Activated T-cell treated with anti-CD3 and anti-CD28 coated beads for 1 hour (primary cell): ENCODE data around the gene ZFPL1.
"Not testable (repeated sequence)": the region's sequence is repeated elsewhere in the genome, so short reads cannot be mapped to it uniquely, and the experiment has no call there.

ENCODE experiments used
- DNase-seq: peaks from one replicate; pipeline ENCODE4 v3.0.0-alpha.2; 2020; ENCODE audit warnings: low read depth

The ZFPL1 gene

DNA sequence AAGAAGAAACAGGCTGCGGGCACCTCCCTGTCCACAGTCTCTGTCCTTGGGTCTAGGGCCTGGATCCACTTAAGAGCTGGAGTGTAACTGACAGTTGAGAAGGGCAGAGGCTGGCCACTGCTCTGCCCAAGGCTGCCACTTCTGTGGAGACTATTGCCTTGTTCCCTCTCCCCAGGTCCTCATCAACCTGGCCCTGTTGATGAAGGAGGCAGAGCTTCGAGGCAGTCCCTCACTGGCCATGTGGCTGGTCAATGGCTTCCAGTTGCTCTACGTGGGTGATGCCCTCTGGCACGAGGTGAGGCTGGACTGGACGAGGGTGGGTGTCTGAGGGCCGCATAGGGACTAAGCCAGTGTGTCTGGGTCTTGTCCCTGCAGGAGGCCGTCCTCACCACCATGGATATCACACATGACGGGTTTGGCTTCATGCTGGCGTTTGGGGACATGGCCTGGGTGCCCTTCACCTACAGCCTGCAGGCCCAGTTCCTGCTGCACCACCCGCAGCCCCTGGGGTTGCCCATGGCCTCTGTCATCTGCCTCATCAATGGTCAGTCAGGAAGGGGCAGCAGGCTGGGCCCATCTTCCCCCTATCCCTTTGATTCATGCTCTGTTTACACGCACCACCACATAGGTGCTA is 30.6 kb downstream of the ZFPL1 start:
- no peak for DNase-seq

DNA sequence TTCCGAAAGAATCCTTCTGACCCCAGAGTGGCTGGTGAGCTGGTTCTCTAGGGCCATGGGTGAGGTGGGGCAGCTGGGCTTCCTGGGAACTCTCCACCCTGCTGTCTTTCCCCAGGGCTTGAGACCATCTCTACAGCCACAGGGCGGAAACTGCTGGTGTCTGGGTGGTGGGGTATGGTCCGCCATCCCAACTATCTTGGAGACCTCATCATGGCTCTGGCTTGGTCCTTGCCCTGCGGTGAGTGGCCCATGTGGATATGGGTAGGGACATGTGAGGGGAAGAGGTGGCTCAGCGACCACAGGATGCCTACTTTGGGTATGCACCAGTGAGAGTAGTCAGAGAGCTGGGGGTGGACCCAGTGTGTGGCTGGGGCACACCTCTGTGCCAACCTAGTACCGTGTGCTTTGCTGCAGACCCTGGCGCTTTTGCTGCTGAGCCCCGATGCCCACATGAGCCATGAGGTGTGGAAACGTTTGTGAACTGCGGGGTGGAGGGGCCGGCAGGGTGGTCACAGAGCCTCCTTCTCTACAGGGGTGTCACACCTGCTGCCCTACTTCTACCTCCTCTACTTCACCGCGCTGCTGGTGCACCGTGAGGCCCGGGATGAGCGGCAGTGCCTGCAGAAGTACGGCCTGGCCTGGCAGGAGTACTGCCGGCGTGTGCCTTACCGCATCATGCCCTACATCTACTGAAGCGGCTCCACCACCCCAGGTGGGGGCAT is 31.5 kb downstream of the ZFPL1 start:
- DNase-seq, result no peak

DNA sequence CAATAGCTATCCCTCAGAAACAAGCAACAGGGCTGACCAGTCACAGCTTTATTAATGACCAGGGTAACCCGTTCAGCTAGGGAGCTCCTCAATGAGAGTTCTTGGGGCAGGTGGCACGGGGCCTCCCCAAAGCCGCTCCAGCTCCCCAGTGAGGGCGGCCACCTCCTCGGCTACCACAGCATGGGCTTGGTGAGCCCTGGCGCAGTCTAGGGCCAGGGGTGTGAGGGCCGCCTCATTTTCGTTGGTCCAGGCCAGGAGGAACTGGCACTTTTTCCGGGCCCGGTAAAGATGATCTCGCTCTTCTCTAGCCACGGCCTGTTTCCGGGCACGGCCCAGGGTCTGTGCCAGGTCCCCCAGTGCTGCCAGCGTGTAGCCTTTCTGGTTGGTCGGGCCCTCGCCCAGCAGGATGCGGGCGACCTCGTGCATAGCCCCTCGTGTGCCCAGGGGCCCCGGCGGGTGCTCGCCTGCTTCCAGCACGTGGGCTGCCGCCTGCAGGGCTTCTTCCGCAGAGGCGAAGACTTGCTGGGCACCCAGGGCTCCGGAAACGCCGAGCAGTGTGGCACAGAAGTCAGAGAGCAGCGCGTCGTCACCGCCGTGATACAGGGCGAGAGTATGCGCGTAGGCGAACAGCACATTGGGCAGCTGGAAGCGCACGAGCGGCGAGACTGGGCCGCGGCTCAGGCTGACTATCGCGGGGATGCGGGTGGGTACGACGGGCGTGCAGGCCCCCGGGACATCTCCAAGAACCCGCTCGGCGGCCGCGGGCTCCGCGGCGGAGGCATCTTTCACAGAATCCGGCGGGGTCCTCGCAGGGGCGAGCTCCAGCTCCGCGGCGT is 32.6 kb downstream of the ZFPL1 start:
- peak; percentile 33 for DNase-seq

DNA sequence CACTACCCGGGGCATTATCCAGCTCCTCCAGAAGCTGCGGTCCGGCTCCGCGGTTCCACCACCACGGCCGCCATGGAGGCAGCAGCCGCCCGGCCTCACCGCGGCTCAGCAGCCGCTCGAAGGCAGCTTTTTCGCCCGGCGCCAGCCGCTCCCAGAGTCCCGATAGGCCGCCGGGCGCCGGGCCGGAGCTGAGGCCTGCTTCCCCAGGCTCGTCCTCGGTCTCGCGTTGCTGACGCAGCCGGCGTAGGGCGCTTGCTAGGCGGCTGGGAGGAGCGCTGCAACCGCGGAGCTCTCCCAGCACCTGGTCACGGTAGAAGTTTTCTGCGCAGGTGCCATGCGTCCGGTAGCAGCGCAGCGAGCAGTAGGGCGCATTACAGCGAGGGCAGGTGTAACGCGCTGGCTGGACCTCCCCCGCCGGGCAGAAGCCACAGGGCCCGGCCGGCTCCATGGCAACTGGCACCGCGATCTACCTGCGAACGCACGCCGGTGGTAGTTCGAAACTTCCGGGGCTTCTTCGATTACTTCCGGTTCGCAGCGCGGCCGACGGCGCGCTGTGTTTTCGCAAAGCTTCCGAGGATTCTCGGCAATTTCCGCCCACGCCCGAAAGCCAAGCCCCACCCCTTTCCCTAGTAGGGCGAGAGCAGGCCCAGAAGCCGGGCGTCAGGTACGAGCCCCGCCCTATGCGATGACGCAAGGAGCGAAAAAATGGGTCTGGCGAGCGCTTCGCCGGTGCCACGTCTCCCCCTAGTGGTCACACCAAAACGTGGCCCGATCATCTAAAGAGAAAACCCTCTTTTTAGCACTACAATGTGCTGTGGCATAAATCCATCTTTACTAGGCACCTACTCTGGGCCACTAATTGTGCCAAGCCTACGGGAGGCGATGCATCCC is 33.4 kb downstream of the ZFPL1 start, which contains the start of gene ZNHIT2:
ZNHIT2 (minus strand) TSS at position 496 of the 891 bp plus-strand sequence; CDS start at position 448, 48 bp downstream.
- DNase-seq, result peak; percentile 100

DNA sequence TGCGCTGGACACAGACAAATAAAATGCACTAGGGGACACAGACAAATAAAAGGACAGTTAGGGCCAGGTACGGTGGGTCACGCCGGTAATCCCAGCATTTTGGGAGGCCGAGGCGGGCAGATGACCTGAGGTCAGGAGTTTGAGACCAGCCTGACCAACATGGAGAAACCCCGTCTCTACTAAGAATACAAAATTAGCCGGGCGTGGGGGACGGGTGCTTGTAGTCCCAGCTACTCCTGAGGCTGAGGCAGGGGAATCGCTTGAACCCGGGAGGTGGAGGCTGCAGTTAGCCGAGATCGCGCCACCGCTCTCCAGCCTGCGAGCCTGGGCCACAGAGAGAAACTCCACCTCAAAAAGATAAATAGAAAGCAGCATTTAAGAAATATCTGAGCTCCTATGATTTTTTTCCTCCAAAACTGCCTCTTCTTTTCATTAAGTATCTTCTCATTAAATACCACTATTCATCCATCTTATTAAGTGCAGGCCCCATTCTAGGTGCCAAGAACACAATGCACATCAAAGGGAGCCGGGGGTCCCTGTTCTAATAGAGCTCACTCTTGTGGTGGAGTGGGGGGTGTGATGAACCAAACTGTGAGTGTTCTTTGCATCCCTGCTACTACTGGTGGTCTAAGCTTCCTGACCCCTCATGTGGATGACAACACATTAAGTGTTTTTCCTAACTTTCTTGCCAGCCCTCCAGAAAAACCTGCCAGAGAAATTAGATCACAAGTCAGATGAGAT is 34.2 kb downstream of the ZFPL1 start:
- no peak for DNase-seq

DNA sequence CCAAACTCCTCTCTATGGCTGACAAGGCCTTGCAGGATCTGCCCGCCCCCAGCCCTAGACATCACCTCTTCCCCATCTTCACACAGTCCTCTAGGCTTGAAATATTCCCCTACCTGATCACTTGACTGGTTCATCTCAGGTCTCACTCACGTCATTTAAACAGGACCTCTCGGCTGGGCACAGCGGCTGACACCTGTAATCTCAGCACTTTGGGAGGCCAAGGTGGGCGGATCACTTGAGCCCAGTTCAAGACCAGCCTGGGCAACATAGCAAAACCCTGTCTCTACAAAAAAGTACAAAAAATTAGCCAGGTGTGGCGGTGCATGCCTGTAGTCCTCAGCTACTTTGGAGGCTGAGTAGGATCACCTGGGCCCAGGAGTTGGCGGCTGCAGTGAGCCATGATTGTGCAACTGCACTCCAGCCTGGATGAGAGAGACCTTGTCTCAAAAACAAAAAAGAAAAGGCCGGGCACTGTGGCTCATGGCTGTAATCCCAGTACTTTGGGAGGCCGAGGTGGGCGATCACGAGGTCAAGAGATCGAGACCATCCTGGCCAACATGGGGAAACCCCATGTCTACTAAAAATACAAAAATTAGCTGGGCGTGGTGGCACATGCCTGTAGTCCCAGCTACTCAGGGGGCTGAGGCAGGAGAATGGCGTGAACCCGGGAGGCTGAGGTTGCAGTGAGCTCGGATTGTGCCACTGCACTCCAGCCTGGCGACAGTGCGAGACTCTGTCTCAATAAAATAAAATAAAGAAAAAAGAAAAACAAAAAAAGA is 35.1 kb downstream of the ZFPL1 start:
- DNase-seq, result not testable (repeated sequence)

DNA sequence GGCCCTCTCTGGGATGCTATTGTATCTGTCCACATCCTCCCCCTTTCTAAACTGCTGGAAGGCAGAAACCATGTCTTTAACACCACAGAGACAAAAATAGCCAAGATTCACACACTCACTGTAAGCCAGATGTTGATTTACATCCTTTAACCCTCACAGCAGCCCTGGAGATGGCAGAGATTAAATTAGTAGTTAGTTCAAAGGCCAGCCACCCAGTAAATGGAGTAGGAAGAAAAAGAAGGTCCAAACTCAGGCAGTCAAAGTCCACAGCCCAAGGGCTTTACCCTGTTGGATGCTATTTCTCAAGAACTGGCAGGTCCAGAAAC is 35.6 kb downstream of the ZFPL1 start:
- DNase-seq, result no peak

DNA sequence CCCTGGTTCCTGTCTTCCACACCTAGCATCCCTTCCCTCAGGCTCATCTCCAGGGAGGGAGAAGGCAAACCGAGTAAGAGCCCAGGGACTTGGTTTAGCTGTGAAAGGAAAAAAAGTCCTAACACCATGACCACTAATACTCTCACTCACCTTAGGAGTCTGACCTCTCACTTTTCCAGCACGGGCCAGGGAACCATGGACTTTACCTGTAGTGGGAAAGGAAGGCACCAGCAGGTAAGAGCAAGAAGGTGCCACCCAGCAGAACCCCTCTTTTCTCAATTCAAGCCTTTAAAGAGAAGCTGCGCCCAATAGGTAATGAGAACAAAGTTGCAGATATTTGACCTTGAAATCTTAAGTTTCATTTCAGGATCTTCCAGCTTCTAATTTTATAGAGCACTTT is 36.8 kb downstream of the ZFPL1 start:
- no peak for DNase-seq

DNA sequence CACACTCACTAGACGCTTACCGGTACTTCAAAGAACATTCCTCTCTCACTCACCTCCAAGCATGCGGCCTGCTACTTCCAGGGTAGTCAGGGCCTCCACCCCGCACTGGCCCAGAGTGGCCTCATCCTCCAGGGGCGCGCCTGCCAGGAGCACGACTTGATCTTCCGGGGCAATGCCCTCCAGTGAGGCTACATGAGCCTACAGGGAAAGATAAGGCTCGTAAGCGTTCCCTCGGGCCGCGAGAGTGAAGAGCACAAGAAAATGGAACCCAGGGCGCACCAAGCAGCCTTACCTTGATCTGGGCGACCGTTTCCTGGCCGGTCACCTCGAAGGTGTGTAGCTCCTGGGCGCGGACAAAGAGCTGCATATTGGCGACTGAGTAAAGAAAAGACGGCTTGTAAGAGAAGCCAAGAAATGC is 37.4 kb downstream of the ZFPL1 start:
- DNase-seq, result no peak

DNA sequence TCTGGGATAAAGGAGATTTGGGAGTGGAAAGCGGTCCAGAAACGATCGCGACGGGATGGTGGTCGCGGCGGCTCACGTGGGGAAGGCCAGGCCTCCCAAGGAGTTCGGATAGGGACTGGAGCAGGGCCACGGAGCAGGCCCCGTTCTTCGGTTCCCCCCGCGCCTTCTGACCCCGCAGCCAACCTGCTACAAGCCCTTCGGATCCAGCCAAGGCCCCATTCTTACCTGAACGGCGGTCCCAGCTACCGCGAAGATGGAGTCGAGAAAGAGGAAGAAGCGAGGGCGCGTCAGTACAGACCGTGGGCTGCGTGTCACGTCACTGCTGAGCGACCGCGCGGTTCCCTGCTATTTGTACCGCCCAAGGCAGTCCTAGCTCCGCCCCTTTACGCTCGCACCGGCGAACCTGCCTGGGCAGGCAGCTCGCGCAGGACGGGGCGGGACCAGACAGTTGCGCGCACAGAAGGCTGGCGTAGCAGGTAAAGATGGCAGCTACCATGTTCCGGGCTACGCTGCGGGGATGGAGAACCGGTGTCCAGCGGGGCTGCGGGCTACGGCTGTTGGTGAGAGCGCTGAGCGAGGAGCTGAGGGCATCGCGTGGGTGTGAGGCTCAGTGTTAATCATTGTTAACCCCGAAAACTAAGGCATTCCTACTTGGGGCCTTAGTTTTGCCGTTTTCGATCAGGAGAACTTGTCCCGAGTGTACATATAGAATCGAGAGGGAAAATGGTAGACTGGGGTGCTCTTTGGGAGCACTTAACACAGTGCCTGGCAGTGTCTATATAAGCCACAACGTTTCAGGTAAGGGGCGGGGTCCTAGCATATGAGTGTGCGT is 38.1 kb downstream of the ZFPL1 start, which contains the start of the genes FAU and MRPL49:
FAU (minus strand) TSS at position 270 of the 832 bp plus-strand sequence. CDS start 321 bp downstream, outside the sequence.
MRPL49 (plus strand) TSS at position 457 of the 832 bp plus-strand sequence; CDS start at position 483, 26 bp downstream.
- DNase-seq, result peak; percentile 97

DNA sequence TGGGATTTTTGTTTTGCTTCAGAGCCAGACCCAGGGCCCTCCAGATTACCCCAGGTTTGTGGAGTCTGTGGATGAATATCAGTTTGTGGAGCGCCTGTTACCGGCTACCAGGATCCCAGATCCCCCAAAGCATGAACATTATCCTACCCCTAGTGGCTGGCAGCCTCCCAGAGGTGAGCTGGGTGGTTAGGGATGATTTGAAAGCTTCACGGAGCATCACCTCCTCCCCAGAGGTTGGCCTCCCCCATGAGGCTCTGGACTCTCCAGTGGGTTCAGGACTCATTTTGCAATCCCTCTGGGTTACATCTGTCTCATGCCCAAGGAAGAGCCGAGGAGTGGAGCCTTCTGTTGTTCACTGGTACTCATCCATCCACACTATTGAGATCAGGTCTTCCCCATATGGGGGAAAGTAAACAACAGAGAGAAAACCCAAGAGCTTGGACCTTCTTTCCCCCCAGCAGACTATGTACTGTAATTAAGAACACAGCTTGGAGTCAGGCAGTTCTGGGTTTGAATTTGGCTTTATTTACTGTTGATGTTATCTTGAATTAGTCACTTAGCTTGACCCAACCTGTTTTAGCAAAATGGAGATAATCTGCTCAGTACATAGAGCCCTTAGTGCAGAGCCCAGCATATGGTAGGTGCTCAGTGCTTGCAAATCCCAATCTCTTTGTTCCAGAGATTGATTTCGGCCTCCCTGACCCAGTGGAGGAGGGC is 40.6 kb downstream of the ZFPL1 start:
- no peak for DNase-seq

DNA sequence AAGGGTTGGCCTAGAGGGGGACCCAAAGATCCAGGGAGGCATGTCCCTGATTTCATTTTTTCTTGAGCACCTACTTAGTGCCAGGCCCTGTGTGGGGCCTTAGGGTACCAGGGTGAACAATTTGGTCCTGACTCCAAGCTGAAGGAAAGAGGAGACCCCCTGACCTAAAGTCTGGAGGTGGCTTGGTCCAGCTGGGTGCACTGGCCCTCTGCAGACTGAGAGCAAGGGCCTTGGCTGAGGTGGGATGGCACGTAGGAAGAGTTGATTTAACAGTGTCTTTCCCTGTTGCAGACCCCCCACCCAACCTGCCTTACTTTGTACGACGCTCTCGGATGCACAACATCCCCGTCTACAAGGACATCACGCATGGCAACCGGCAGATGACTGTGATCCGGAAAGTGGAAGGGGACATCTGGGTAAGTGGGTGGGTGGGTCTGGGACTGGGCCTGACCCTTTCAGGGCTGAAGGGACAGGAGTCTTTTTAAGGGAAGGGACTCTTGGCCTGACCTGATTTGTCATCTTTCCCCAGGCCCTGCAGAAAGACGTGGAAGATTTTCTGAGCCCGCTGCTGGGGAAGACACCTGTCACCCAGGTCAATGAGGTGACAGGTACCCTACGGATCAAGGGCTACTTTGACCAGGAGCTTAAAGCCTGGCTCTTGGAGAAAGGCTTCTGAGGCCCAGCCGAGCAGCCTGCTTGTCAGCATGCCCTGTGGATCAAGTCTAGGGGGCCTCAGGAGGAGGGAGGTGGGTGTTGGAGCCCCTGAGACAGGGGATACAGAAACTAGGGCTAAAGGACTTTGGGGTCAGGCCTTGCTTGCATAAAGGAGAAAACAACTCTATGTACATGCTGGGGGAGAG is 41.4 kb downstream of the ZFPL1 start:
- no peak for DNase-seq

DNA sequence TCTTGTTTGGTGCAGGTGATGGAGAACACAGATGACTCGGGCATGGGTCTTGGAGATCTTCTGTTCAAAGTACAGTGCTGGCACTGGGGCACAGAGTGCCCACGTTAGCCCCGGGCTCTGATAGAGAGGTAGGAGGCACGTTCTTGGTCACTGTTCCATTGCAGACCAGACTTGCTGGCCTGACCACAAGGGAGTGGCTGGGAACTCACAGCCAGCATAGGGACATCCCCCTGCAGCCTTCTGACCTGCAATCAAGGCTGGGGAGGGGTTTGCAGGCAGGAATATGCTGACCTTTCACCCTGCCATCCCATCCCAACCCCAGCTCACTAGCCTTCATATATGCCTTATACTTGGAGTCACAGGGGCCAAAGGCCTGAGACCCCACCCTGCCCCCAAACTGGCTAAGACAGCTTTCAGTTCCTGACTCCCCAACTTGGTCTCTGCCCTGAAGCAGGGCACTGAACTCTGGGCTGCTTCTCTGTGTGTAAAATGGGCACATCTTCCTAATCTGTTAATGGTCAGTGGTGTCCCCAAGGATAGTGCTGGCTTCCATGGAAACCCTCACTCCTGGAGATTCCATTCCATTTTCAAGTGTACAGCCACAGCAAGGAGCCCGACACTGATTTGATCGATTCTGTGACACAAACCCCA is 42.7 kb downstream of the ZFPL1 start:
- no peak for DNase-seq

DNA sequence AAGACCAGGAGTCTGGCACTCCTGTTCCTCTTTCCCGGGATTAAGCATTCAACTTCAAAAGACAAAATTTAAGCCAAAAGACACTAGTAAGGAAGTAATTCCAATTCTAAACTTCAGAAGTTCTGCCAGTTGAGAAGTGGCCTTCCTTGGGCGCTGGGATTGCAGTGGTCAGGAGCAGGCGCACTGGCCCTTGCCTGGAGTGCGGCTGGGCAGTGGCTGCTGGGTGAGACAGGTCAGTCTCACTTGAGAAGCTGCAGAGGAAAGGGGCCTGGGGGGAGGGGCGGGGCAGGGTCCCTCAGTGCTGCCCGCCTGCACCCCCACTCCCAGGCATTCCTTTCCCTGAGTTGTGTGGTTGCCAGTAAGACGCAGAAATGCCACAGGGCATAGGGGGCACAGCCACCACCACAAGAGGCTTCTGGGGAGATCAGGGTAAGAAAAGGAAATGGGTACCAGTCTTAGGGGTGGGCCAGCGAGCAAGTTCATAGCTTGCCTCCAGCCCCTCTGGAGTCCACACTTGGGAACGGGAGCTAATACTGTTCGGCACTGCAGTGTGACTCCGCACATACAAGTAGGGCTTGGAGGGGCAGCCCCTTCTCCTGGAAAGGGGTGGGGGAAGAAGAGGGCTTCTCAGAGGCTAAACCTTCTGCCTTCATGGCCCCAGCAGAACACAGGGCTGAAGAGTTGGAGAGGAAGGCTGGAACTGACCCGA is 43.6 kb downstream of the ZFPL1 start:
- DNase-seq, result no peak

DNA sequence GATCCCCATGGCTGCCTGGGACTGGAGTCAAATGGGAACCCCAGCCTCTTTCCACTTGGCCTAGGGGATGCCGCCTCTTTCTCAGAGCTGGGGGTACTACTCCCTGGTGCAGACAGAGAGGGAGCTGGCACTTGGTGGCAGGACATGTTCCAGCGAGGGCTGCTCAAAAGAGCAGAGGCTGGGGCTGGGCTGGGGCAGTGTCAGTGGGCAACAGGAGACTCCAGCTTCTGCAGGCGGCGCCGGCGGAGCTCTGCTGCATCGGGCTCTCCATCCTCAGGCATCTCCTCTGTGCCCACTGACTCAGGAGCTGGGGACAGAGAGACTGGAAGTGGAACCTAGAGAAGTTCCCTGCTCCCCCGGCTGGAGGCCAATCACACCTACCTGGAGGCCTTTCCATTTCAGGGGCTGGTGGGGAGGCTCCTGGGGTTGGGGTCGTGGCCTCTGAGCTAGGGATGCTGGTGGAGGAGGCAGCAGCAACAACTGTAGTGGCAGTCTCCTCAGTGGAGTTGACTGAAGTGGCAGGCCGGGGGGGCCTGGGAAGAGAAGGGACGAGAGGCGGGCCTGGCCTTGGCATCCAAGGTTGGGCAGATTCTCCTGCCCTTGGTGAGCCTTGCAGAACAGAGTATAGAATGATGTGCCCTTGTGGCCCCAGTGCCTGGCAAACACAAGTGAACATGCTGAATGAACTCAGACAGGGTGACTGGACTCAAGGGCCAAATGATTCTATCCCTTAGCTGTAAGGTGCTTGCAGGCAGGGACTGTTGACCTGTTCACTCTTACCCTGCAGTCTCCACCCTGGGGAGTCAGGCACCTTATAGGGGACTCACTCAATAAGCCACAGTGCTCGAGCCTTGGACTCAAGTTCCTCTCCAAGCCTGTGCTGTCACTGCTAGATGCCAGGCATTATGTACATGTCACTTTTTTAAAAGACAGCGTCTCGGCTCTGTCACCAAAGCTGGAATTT is 44.4 kb downstream of the ZFPL1 start:
- no peak for DNase-seq
